GM23338 (cell line): ENCODE results near the gene NTM. TPM values are rescaled to one million over a fixed set of nuclear protein-coding genes. Genes with fewer than 3 reads are reported as not detected.

Experiments
- ATAC-seq: fragments of 200-7000 bp; cut with Tn5 transposase; 3 replicates; pipeline ENCODE4 v1.9.1; 2020
- DNase-seq: peaks from one replicate; pipeline ENCODE4 v3.0.0-alpha.2; 2015; ENCODE audit warnings: low spot score
- H2AFZ ChIP-seq: fragments of 200-600 bp; sonication (generic); 2 replicates; pipeline ENCODE4 v1.8.0; 2016; ENCODE audit warnings: antibody characterized with exemption, mild to moderate bottlenecking, moderate library complexity
- H3F3A ChIP-seq: fragments of 200-600 bp; sonication (generic); replicated peaks from 2 replicates; pipeline ENCODE4 v1.8.0; 2017; ENCODE audit warnings: antibody characterized with exemption, mixed run types, low read depth
- H3K27ac ChIP-seq: fragments of 200-600 bp; sonication (generic); 2 replicates; pipeline ENCODE4 v1.6.1; 2016; ENCODE audit warnings: low read depth
- H3K27me3 ChIP-seq: fragments of 200-600 bp; sonication (generic); 2 replicates; pipeline ENCODE4 v1.8.0; 2016; ENCODE audit warnings: mild to moderate bottlenecking, mixed run types, moderate library complexity; ENCODE audit not compliant: insufficient read depth
- H3K36me3 ChIP-seq: fragments of 200-600 bp; sonication (generic); 2 replicates; pipeline ENCODE4 v1.8.0; 2016; ENCODE audit warnings: mild to moderate bottlenecking; ENCODE audit not compliant: insufficient read depth
- H3K4me1 ChIP-seq: fragments of 200-600 bp; sonication (generic); 2 replicates; pipeline ENCODE4 v1.8.0; 2016; ENCODE audit warnings: mild to moderate bottlenecking, moderate library complexity; ENCODE audit not compliant: insufficient read depth
- H3K4me2 ChIP-seq: fragments of 200-600 bp; sonication (generic); 2 replicates; pipeline ENCODE4 v1.7.1; 2017; ENCODE audit warnings: mixed run types
- H3K4me3 ChIP-seq: fragments of 200-600 bp; sonication (generic); 2 replicates; pipeline ENCODE4 v1.6.1; 2016; ENCODE audit warnings: mixed run types
- H3K79me2 ChIP-seq: fragments of 200-600 bp; sonication (generic); replicated peaks from 2 replicates; pipeline ENCODE4 v1.8.0; 2017; ENCODE audit warnings: mild to moderate bottlenecking; ENCODE audit not compliant: insufficient read depth
- H3K9me2 ChIP-seq: fragments of 200-600 bp; sonication (generic); 2 replicates; pipeline ENCODE4 v1.8.0; 2017; ENCODE audit not compliant: insufficient read depth
- H4K20me1 ChIP-seq: fragments of 200-600 bp; sonication (generic); replicated peaks from 2 replicates; pipeline ENCODE4 v1.8.0; 2017; ENCODE audit warnings: mild to moderate bottlenecking; ENCODE audit not compliant: insufficient read depth
- H3K27ac Mint-ChIP-seq: 2 replicates; pipeline ENCODE4 v1.8.0; 2020; ENCODE audit warnings: inconsistent platforms, mild to moderate bottlenecking, moderate library complexity, mixed read lengths
- H3K27me3 Mint-ChIP-seq: 3 replicates; pipeline ENCODE4 v1.8.0; 2022; ENCODE audit warnings: low read depth, mild to moderate bottlenecking, moderate library complexity, mixed read lengths, inconsistent platforms; ENCODE audit not compliant: insufficient read depth, poor library complexity
- H3K36me3 Mint-ChIP-seq: 3 replicates; pipeline ENCODE4 v1.8.0; 2021; ENCODE audit warnings: low read depth, mild to moderate bottlenecking, inconsistent platforms, moderate library complexity, mixed read lengths
- H3K4me1 Mint-ChIP-seq: 3 replicates; pipeline ENCODE4 v1.8.0; 2020; ENCODE audit warnings: mild to moderate bottlenecking, inconsistent platforms, mixed read lengths
- H3K4me3 Mint-ChIP-seq: 3 replicates; pipeline ENCODE4 v1.8.0; 2021; ENCODE audit warnings: moderate library complexity, mild to moderate bottlenecking, inconsistent platforms, mixed read lengths
- H3K9me3 Mint-ChIP-seq: 3 replicates; pipeline ENCODE4 v1.8.0; 2020; ENCODE audit warnings: moderate library complexity, mild to moderate bottlenecking, inconsistent platforms, mixed read lengths
- CREB1 ChIP-seq: fragments of 250-450 bp; sonication (Bioruptor Pico); IDR thresholded peaks from 2 replicates; pipeline ENCODE4 v1.5.0; 2020; ENCODE audit warnings: low read depth, mild to moderate bottlenecking, moderate library complexity
- CTCF ChIP-seq, 2 experiments: fragments of 200-600 bp in 1 of 2; sonication (generic) in 1 of 2; conservative IDR thresholded peaks; 2 replicates each; pipeline versions ENCODE4 v1.5.1 to v1.6.1; 2016 to 2017; ENCODE audit warnings: antibody characterized with exemption in 2 of 2, low read depth in 2 of 2, mild to moderate bottlenecking in 2 of 2, moderate library complexity in 1 of 2
- EZH2 ChIP-seq: fragments of 200-600 bp; sonication (generic); IDR thresholded peaks from one replicate; pipeline ENCODE4 v1.8.0; 2017; ENCODE audit warnings: antibody characterized with exemption, mild to moderate bottlenecking, low read depth; ENCODE audit not compliant: unreplicated experiment
- EZH2phosphoT487 ChIP-seq: fragments of 200-600 bp; sonication (generic); IDR thresholded peaks from one replicate; pipeline ENCODE4 v1.8.1; 2018; ENCODE audit warnings: antibody characterized with exemption; ENCODE audit not compliant: unreplicated experiment
- NANOG ChIP-seq: IDR thresholded peaks from 2 replicates; pipeline ENCODE4 v1.6.1; 2016; ENCODE audit warnings: antibody characterized with exemption, borderline replicate concordance
- ZNF114 ChIP-seq: fragments of 250-450 bp; sonication (Bioruptor Pico); IDR thresholded peaks from 2 replicates; pipeline ENCODE4 v1.5.0; 2020; ENCODE audit warnings: mild to moderate bottlenecking, moderate library complexity
- ZNF331 ChIP-seq: fragments of 250-450 bp; sonication (Bioruptor Pico); IDR thresholded peaks from 2 replicates; pipeline ENCODE4 v1.5.0; 2020; ENCODE audit warnings: low read depth, mild to moderate bottlenecking, moderate library complexity
- polyA plus RNA-seq: library from polyadenylated mRNA; unstranded; fragments of >200 nt; fragmentation: Nextera tagmentation; extraction: Ambion mirVana; gene quantifications from 2 replicates; pipeline ENCODE4 v1.2.1, GENCODE V29; 2016
- total RNA-seq: library from RNA; depleted of rRNA; stranded (reverse); fragments of >200 nt; shearing (Covaris generic); gene quantifications from 2 replicates; pipeline ENCODE4 v1.2.3, GENCODE V29; 2014
- TF ChIP-seq, protein P1 (sequence below): IDR thresholded peaks from one replicate; pipeline ENCODE4 v1.6.1; 2018; ENCODE audit warnings: antibody characterized with exemption; ENCODE audit not compliant: unreplicated experiment
- TF ChIP-seq, protein P2 (sequence below): IDR thresholded peaks from 2 replicates; pipeline ENCODE4 v1.6.1; 2016; ENCODE audit warnings: antibody characterized with exemption

The NTM gene
- total and polyA plus RNA-seq, 2 experiments from 2014 or later, result 10.6 to 14.6 TPM

- no peaks in the 10 kb centered on the region for H3K27me3 ChIP-seq
- peaks cover 10% of the 10 kb centered on the region for H3K27me3 Mint-ChIP-seq
- H3K27ac ChIP-seq, result no peak overlapping the region
- TF ChIP-seq NANOG (no peak), EZH2 (no peak), CTCF (conservative IDR thresholded peaks at IDR 0.05; ENCODE audit: low read depth in 2 of 2) (peak; percentile 76 to 90), ZNF114 (CRISPR knock-in tag) (no peak), EZH2phosphoT487 (no peak), ZNF331 (CRISPR knock-in tag) (no peak), CREB1 (CRISPR knock-in tag) (no peak)
- TF ChIP-seq, protein P1, sequence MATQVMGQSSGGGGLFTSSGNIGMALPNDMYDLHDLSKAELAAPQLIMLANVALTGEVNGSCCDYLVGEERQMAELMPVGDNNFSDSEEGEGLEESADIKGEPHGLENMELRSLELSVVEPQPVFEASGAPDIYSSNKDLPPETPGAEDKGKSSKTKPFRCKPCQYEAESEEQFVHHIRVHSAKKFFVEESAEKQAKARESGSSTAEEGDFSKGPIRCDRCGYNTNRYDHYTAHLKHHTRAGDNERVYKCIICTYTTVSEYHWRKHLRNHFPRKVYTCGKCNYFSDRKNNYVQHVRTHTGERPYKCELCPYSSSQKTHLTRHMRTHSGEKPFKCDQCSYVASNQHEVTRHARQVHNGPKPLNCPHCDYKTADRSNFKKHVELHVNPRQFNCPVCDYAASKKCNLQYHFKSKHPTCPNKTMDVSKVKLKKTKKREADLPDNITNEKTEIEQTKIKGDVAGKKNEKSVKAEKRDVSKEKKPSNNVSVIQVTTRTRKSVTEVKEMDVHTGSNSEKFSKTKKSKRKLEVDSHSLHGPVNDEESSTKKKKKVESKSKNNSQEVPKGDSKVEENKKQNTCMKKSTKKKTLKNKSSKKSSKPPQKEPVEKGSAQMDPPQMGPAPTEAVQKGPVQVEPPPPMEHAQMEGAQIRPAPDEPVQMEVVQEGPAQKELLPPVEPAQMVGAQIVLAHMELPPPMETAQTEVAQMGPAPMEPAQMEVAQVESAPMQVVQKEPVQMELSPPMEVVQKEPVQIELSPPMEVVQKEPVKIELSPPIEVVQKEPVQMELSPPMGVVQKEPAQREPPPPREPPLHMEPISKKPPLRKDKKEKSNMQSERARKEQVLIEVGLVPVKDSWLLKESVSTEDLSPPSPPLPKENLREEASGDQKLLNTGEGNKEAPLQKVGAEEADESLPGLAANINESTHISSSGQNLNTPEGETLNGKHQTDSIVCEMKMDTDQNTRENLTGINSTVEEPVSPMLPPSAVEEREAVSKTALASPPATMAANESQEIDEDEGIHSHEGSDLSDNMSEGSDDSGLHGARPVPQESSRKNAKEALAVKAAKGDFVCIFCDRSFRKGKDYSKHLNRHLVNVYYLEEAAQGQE, result no peak
- TF ChIP-seq, protein P2, sequence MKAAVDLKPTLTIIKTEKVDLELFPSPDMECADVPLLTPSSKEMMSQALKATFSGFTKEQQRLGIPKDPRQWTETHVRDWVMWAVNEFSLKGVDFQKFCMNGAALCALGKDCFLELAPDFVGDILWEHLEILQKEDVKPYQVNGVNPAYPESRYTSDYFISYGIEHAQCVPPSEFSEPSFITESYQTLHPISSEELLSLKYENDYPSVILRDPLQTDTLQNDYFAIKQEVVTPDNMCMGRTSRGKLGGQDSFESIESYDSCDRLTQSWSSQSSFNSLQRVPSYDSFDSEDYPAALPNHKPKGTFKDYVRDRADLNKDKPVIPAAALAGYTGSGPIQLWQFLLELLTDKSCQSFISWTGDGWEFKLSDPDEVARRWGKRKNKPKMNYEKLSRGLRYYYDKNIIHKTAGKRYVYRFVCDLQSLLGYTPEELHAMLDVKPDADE, result no peak
- no peaks in the 10 kb centered on the region for H3K36me3 ChIP-seq
- H2AFZ ChIP-seq, result no peak overlapping the region
- peaks cover 29% of the 10 kb centered on the region for H3K4me1 ChIP-seq
- H3K36me3 Mint-ChIP-seq, result no peaks in the 10 kb centered on the region
- peak; percentile 87 for DNase-seq
- peak; percentile 93 for ATAC-seq
- no peaks in the 10 kb centered on the region for H4K20me1 ChIP-seq
- peaks cover 53% of the 10 kb centered on the region for H3K4me1 Mint-ChIP-seq
- no peaks in the 10 kb centered on the region; the same call in 2 of the 3 replicates for H3K9me3 Mint-ChIP-seq
- peak overlapping the region; percentile 51 for H3K27ac Mint-ChIP-seq
- H3K4me2 ChIP-seq, result 0 out of 2 replicates have a peak overlapping the region, but pooled peaks have one; percentile 30
- 0 out of 2 replicates have a peak, but pooled peaks cover 3% of the 10 kb centered on the region for H3K9me2 ChIP-seq
- no peaks in the 10 kb centered on the region for H3K79me2 ChIP-seq
- no peak overlapping the region for H3K4me3 Mint-ChIP-seq
- no peak overlapping the region for H3K4me3 ChIP-seq
- no peaks in the 10 kb centered on the region for H3F3A ChIP-seq
These were observed 214.6 kb downstream of the NTM start for GRCh38 chr11:131584785-131585592.
